Cardiac muscle cell (in vitro differentiated cells and primary cell): ENCODE data around the gene MED13. TPM values are rescaled to one million over a fixed set of nuclear protein-coding genes. Genes with fewer than 3 reads are reported as not detected.
A peak's percentile ranks its signal among the peaks of the same experiment; 100 is the strongest.

Experiments
- DNase-seq, 2 donors: peaks; one replicate each; pipeline versions ENCODE4 v3.0.0 to v3.0.0-alpha.2; 2010 to 2017; ENCODE audit warnings: low read depth in 1 of 2, low spot score in 1 of 2
- H3K27ac ChIP-seq: fragments of 200-600 bp; sonication (generic); 2 replicates; pipeline ENCODE4 v1.5.1; 2016
- H3K27me3 ChIP-seq: fragments of 200-600 bp; sonication (generic); 2 replicates; pipeline ENCODE4 v1.6.0; 2016; ENCODE audit warnings: control low read depth
- H3K36me3 ChIP-seq: fragments of 200-600 bp; sonication (generic); 2 replicates; pipeline ENCODE4 v1.5.1; 2016; ENCODE audit warnings: control low read depth
- H3K4me1 ChIP-seq: fragments of 200-600 bp; sonication (generic); 2 replicates; pipeline ENCODE4 v1.8.1; 2017; ENCODE audit warnings: low read depth, mild to moderate bottlenecking, mixed run types
- H3K4me3 ChIP-seq: fragments of 200-600 bp; sonication (generic); 2 replicates; pipeline ENCODE4 v1.5.1; 2016; ENCODE audit warnings: mild to moderate bottlenecking
- H3K9me3 ChIP-seq: fragments of 200-600 bp; sonication (generic); 2 replicates; pipeline ENCODE4 v1.5.1; 2017; ENCODE audit warnings: low read depth, mild to moderate bottlenecking, control low read depth
- polyA plus RNA-seq: library from polyadenylated mRNA; unstranded; fragments of >200 nt; fragmentation: Nextera tagmentation; extraction: Ambion mirVana; gene quantifications from 2 replicates; pipeline ENCODE4 v1.2.1, GENCODE V29; 2016
- total RNA-seq: library from RNA; depleted of rRNA; stranded (reverse); fragments of >200 nt; gene quantifications from 2 replicates; pipeline ENCODE4 v1.2.3, GENCODE V29; 2016
- TF ChIP-seq, protein P1 (sequence below): IDR thresholded peaks from 2 replicates; pipeline ENCODE4 v1.5.1; 2012; ENCODE audit warnings: low read depth, mild to moderate bottlenecking, low read length

The MED13 gene
- total and polyA plus RNA-seq, 2 experiments from 2014 or later, result 3.3 to 26.9 TPM

- H3K27me3 ChIP-seq, result no peaks in the 10 kb centered on the region
- H3K27ac ChIP-seq, result no peak overlapping the region
- TF ChIP-seq, protein P1, sequence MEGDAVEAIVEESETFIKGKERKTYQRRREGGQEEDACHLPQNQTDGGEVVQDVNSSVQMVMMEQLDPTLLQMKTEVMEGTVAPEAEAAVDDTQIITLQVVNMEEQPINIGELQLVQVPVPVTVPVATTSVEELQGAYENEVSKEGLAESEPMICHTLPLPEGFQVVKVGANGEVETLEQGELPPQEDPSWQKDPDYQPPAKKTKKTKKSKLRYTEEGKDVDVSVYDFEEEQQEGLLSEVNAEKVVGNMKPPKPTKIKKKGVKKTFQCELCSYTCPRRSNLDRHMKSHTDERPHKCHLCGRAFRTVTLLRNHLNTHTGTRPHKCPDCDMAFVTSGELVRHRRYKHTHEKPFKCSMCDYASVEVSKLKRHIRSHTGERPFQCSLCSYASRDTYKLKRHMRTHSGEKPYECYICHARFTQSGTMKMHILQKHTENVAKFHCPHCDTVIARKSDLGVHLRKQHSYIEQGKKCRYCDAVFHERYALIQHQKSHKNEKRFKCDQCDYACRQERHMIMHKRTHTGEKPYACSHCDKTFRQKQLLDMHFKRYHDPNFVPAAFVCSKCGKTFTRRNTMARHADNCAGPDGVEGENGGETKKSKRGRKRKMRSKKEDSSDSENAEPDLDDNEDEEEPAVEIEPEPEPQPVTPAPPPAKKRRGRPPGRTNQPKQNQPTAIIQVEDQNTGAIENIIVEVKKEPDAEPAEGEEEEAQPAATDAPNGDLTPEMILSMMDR, result no peak
- H3K4me3 ChIP-seq, result no peak overlapping the region
- no peak for DNase-seq
- H3K4me1 ChIP-seq, result peaks cover 5% of the 10 kb centered on the region
- H3K9me3 ChIP-seq, result no peaks in the 10 kb centered on the region
- H3K36me3 ChIP-seq, result no peaks in the 10 kb centered on the region
Observed at GRCh38 chr17:62100055-62100454, 35.0 kb upstream of the MED13 start.

DNA sequence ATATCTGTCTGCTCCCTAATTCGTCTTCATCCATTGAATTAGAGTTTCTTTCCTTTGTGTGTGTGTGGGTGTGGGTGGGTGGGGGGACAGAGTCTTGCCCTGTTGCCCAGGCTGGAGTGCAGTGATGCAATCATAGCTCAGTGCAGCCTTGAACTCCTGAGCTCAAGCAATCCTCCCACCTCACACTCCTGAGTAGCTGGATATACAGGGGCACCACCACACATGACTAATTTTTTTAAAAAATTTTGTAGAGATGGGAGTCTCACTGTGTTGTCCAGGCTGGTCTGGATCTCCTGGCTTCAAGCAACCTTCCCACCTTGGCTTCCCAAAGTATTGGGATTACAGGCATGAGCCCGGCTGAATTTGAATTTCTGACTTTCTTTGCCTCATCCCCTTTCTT is 34.5 kb upstream of the MED13 start:
- Histone ChIP-seq H3K9me3 (no peaks in the 10 kb centered on the region), H3K4me3 (no peak overlapping the region), H3K36me3 (no peaks in the 10 kb centered on the region), H3K4me1 (peaks cover 5% of the 10 kb centered on the region), H3K27ac (no peak overlapping the region), H3K27me3 (no peaks in the 10 kb centered on the region)
- DNase-seq, result no peak
- TF ChIP-seq, protein P1, result no peak

DNA sequence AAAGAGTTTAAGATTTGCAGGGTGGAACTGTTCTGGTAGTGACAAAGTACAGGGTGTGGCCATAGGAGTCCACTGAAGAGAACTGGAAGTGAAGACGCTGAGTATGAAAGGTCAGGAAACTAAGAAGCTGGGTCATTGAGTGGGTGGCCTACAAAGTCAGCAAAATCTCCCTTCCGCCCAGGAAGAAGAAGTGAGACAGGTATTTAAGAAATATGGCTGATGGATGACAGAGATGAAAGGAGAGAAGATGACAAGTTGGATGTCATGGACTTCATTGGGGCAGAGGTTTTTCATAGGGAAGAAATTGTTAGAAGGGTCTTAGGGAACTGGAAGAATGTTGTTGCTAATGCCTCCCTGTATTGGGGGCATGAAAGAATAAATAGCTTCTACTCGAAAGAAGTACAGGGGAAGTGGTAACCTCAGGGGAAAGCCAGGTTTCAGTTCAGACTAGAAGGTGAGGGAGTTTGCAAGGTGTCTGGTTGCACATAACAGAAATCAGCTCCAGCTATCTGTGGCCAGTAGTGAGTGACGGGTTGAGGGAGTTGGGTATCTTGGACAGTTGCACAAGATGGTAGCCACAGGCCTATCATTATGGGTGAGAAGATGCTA is 33.6 kb upstream of the MED13 start:
- DNase-seq, result no peak

GRCh38 chr17:62096401-62096670 is 31.3 kb upstream of the MED13 start:
- no peaks in the 10 kb centered on the region for H3K36me3 ChIP-seq
- TF ChIP-seq, protein P1, result no peak
- no peak for DNase-seq
- no peaks in the 10 kb centered on the region for H3K4me1 ChIP-seq
- no peaks in the 10 kb centered on the region for H3K27me3 ChIP-seq
- H3K27ac ChIP-seq, result no peak overlapping the region
- H3K4me3 ChIP-seq, result no peak overlapping the region
- no peaks in the 10 kb centered on the region for H3K9me3 ChIP-seq

More for the DNA sequence above, 33.6 kb upstream of the MED13 start:
- TF ChIP-seq, protein P1, result no peak
- Histone ChIP-seq H3K9me3 (no peaks in the 10 kb centered on the region), H3K36me3 (no peaks in the 10 kb centered on the region), H3K4me1 (peaks cover 5% of the 10 kb centered on the region), H3K27ac (no peak overlapping the region), H3K27me3 (no peaks in the 10 kb centered on the region), H3K4me3 (no peak overlapping the region)

GRCh38 chr17:62094175-62094574 is 29.1 kb upstream of the MED13 start:
- Histone ChIP-seq H3K4me3 (no peak overlapping the region), H3K4me1 (no peaks in the 10 kb centered on the region), H3K36me3 (no peaks in the 10 kb centered on the region), H3K27ac (no peak overlapping the region), H3K9me3 (no peaks in the 10 kb centered on the region), H3K27me3 (no peaks in the 10 kb centered on the region)
- DNase-seq, result peak in 1 of 2 donors; percentile 3
- TF ChIP-seq, protein P1, result no peak
